Fibroblast of pulmonary artery (primary cell): Measurements from ENCODE around the gene AKR1B1.

Experiments used
- DNase-seq: peaks from one replicate; pipeline ENCODE4 v3.0.0-alpha.2; 2010; ENCODE audit warnings: low read depth
- H3K4me3 ChIP-seq: replicated peaks from 2 replicates; pipeline ENCODE4 v1.5.1; 2011; ENCODE audit warnings: low read depth, mild to moderate bottlenecking, control low read depth, low read length, moderate library complexity
- CTCF ChIP-seq: IDR thresholded peaks from 2 replicates; pipeline ENCODE4 v1.5.1; 2011; ENCODE audit warnings: mild to moderate bottlenecking, control low read depth, low read length, inconsistent platforms; ENCODE audit errors: missing control alignments

Gene AKR1B1

GRCh38 chr7:134442441-134443220 lies 16.3 kb downstream of the AKR1B1 start:
- H3K4me3 ChIP-seq = no peak overlapping the region
- no peak for TF ChIP-seq CTCF
- DNase-seq = no peak

DNA sequence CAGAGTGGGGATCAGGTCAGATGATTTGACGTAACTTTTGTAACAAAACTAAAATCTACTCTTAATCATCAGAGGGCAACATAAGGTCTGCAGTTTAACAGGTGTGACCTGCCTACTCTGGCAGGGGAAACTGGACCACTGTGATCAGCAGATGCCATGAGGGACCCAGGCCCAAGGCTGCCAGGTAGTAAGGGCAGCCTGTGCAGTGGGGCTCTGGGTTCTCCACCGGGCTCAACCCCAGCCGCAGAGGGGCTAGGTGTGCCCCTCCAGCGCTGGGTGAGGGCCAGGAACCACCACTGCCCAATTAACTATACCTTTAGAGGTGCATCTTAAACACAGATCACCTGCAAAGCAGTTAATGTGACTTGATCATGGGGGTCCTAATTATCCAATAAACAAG lies 17.6 kb downstream of the AKR1B1 start:
- H3K4me3 ChIP-seq = no peak overlapping the region

DNA sequence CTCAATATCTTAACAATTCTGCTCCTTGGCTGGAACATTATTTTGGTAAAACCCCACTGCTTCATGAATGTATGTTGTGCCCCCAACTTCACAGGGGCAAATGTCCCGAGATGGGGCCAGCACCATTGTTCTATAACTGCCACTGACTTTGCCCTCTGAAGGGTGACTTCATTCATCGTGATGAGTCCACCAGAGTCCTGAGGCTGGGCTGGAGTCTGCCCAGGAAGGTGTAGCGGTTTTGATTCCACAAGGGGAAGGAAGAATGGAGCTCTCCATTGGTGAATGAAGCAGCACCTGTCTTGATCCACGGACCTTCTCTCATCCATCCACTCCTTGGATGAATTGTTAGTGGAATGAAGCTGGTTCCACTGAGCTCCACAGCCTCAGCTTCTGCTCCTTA lies 18.4 kb downstream of the AKR1B1 start:
- no peak for DNase-seq
- no peak overlapping the region for H3K4me3 ChIP-seq
- no peak for TF ChIP-seq CTCF

More for the DNA sequence above, 17.6 kb downstream of the AKR1B1 start:
- DNase-seq = no peak
- TF ChIP-seq CTCF = no peak

DNA sequence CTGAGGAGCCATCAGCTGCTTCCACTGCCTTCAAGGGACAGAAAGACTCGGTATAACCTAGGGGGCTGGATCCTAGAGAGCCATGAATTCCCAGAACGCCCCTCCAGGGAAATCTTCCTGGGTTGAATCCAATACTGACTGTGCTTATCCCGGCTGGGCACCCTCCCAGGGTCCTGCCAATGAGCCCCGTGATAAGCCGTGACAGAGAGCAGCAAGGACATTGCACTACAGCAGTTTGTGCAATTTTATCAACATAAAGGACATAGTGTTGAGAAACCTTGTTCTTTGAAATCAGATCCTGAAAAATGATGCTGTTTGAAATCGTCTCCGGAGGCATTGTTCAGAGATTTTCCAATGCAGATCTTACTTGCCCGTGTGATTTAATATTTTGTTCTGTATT lies 18.8 kb downstream of the AKR1B1 start:
- no peak for TF ChIP-seq CTCF
- H3K4me3 ChIP-seq = no peak overlapping the region
- no peak for DNase-seq

GRCh38 chr7:134438946-134439345 lies 20.0 kb downstream of the AKR1B1 start:
- DNase-seq = no peak
- TF ChIP-seq CTCF = no peak

GRCh38 chr7:134435161-134435920 lies 23.6 kb downstream of the AKR1B1 start:
- no peak for TF ChIP-seq CTCF
- no peak overlapping the region for H3K4me3 ChIP-seq
- peak; percentile 43 for DNase-seq

More at GRCh38 chr7:134438946-134439345, 20.0 kb downstream of the AKR1B1 start:
- H3K4me3 ChIP-seq = no peak overlapping the region
